OCI-LY3 (cell line): ENCODE measurements around the gene GCLM.

Source experiments
- CTCF ChIP-seq: fragments of 200-600, 300-600 bp; sonication (generic); IDR thresholded peaks from 2 replicates; pipeline ENCODE4 v1.5.1; 2014; ENCODE audit warnings: antibody characterized with exemption, low read length, low read depth
- EZH2phosphoT487 ChIP-seq: fragments of 200-600 bp; shearing (Covaris generic); IDR thresholded peaks from 2 replicates; pipeline ENCODE4 v1.6.1; 2018; ENCODE audit warnings: antibody characterized with exemption, mixed run types, low read depth

- TF ChIP-seq CTCF (no peak), EZH2phosphoT487 (no peak)
Measured at GRCh38 chr1:93937997-93938396, 28.8 kb upstream of the GCLM start.
